NCI-H82 treated with DMSO at 0.1 percent for 48 hours (cell line): Measurements from ENCODE around the gene NDUFB7.
"Not testable (repeated sequence)": the region's sequence is repeated elsewhere in the genome, so short reads cannot be mapped to it uniquely, and the experiment has no call there.

Source experiments
- DNase-seq: peaks from one replicate; lab custom pipeline; 2025; ENCODE audit not compliant: unreplicated experiment; lab: John Stamatoyannopoulos, UW

The NDUFB7 gene

DNA sequence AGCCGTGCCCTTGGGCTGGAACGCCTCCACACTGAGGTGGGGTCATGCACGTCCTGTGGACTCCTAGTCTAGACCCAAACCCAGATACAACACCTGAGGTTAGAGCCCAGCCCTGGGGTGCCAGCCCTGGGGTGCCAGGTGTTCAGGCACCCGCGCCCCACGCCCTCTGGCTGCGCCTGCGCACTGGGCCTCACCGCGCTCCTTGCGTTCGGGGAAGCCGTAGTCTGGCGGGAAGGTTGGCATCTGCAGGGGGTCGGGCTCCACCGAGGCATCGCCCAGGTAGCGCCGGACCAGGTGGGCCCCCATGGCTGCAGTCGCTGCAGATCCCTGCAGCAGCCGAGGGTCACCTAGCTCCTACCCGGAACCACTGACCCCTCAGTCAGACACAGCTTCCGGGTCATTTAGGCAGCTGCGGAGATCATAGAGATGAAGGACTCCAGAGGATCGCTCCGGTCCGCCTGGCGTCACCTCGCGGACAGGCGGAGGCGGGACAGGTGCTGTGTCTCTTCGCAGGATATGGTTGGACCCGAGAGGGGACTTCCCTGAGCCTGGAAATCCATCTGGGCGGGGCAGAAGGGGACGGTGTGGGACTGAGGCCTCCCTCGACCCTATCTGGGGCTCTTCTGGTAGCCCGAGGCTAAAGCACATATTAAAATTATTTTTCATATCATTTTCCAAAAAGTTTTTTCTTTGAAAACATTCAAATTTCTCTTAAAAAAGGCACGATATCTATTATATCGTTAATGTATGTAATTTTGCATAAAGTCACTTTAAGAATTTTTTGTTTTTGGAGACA lies at the start of gene NDUFB7:
Gene NDUFB7, minus strand, starts transcription at position 372 of the 796 bp plus-strand sequence. Its CDS starts 66 bp downstream, at position 306.
- DNase-seq: peak; percentile 92

DNA sequence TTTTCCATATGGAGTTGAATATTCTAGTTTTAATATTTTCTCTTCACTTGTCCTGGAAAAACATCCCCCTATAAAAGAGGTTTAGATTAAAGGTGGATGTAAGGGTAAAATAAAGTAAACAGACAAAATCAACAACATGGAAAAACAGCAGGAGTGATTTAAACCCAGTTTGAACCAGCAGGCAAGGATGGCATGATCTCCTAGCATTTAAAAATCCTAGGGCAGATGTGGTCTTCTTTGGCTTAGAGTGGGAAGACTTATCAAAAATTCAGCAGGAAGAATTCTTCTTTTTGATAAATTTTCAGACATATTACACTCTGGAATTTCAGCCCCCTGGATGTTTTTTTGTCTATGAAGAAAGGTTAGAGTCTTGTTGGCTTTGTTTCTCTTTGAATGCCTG lies 47.5 kb upstream of the NDUFB7 start:
- DNase-seq: no peak

DNA sequence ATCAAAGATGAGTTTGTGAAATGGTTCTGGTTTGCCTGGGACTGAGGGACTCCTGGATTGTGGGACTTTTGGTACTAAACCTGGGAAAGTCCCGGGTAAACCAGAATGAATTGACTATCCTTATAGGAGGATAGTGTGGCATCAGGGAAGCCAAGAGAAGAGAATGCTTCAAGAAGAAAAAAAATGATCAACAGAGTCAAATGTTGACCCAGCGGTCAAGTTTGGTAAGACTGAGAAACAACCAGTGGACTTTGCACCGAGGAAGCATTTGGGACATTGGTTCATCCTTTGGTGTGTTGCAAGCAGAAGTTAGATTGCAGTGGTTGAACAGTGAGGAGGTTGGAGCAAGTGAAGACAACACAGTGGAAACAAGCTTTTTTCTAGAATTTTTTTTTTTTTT lies 44.5 kb upstream of the NDUFB7 start:
- no peak for DNase-seq

DNA sequence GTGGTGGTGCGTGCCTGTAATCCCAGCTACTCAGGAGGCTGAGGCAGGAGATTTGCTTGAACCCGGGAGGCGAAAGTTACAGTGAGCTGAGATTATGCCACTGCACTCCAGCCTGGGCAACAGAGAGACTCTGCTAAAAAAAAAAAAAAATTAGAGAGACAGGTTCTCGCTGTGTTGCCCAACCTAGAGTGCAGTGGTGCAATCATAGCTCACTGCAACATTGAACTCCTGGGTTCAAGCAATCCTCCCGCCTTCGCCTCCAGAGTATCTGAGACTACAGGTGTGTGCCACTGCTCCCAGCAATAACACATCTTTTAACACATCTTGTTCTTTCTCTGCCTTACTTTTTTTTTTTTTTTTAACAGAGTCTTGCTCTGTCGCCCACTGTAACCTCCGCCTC lies 43.8 kb upstream of the NDUFB7 start:
- no peak for DNase-seq

DNA sequence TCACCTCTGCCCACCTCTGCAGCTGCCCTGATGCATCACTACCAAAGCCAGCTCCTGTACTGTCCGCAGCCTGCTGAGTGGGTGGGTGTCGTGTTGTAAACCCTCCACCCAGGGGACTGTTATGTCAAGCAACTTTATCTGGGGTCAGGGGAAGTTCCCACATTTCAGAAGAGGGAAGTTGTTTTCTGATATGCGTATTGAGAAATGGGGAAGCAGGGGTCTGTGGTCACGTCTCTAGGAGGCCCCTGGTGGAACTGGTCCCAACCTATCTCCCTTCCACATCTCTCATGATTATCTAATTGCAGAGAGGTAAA lies 42.2 kb upstream of the NDUFB7 start:
- no peak for DNase-seq

DNA sequence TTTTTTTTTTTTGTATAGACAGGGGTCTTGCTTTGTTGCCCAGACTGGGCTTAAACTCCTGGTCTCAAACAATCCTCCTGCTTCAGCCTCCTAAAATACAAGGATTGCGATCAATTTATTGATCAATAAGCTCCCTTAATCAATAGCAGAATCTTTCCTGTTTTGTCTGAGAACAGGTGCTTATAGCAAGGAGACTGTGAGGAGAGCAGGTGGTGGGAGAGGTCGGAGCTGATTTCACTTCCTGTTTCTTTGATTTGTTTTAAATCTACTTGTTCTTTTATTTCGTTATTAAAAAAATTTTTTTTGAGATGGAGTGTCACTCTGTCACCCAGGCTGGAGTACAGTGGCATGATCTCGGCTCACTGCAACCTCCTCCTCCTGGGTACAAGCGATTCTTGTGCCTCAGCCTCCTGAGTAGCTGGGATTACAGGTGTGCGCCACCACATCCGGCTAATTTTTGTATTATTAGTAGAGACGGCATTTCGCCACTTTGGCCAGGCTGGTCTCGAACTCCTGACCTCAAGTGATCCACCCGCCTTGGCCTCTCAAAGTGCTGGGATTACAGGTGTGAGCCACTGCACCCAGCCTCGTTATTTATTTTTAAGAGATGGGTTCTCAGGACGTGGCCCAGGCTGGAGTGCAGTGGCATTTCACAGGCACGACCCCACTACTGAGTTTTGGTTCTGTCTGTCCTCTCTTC lies 41.7 kb upstream of the NDUFB7 start:
- not testable (repeated sequence) for DNase-seq

DNA sequence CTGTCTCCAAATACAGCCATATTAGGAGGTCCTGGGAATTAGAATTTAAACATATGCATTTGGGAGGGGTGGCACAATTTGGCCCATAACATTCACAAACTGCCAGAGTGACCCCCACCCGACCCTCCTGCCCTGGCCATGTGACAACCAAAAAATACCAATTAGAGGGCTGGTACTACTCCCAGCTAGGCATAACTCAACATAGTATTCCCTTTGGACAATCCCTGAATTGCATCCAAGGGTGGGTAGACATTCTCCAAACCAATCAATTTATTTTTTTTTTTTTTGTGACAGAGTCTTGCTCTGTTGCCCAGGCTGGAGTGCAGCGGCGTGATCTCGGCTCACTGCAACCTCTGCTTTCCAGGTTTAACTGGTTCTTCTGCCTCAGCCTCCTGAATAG lies 40.8 kb upstream of the NDUFB7 start:
- DNase-seq: no peak

DNA sequence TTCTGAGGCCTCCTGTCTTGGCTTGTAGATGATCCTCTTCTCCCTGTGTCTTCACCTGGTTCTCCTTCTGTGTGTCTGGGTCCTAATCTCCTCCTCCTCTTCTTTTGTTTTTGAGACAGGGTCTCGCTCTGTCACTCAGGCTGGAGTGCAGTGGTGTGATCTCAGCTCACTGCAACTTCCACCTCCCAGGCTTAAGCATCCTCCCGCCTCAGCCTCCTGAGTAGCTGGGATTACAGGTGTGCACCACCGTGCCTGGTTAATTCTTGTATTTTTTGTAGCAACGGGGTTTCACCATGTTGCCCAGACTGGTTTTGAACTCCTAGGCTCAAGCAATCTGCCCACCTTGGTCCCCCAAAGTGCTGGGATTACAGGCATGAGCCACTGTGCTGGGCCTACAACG lies 40.4 kb upstream of the NDUFB7 start:
- not testable (repeated sequence) for DNase-seq

DNA sequence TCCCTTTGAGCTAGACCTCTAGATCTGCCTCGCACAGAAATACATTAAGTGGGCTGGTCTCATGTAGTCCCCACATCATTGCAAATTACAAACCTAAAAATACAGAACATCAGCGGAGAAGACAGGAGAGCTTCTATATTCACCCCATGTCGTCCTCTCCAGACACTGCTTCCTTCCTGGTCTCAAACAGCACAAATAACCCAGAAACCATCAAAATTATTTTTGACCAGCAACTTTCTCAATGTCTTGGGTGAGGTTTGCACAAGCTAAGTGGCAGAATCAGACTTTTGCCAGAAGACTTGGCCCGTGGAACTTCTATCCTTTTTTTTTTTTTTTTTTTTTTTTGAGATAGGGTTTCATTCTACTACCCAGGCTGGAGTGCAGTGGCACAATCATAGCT lies 39.2 kb upstream of the NDUFB7 start:
- DNase-seq: no peak

DNA sequence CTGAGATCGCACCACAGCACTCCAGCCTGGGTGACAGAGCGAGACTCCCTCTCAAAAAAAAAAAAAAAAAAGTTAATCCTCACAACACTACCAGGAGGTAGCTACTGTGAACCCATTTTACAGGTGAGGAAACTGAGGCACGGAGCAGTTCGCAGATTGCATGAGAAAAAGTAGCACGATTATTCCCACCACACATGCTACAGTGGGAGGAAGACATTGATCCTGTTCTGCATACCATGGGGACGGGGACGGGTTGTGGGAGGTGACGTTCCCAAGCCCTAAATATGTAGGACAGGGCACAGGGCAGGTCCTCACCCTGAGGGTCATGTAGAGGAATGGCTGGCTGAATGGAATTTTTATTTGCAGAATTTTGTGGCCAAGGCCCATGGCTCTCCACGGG lies 34.8 kb upstream of the NDUFB7 start:
- no peak for DNase-seq

DNA sequence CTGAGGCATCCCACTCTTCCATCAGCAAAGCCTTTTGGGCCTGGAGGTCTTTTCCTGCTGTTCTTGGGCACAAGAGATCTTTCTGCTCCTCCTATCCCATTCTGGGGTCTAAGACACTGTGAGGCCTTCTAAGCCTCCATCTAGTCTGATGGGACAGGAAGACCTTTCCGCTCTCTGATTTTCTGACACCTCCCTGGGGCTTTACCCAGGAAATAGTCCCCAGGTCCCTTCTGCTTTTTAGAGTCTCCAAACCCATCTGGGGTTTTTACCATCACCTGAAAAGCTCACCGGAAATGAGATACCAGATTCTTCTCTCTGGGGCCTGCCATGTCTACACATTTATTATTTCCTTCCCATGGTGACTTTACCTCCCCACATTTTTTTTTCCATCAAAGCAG lies 32.1 kb upstream of the NDUFB7 start:
- DNase-seq: no peak

DNA sequence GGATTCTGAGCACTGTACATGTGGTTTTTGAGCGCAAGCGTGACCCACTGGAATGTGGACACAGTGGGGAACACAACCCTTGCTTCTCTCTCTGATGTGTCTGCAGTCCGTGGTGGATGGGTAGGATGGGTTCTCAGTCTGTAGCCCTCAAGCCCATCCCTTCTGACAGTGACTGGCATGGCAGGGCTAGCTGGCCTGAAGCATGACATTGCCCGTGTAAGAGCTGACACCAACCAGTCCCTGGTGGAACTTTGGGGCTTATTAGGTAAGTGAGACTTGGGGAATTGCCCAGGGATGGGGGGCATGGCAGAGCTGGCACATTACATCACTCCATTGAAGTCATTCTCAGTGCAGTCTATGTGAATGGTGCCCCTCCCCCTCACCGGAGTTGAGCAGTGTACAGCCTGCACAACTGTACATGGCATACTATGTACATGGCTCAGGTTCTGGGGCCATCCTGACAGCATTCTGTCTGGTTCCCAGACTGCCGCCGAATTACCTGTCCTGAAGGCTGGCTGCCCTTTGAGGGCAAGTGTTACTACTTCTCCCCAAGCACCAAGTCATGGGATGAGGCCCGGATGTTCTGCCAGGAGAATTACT lies 27.8 kb upstream of the NDUFB7 start:
- no peak for DNase-seq

DNA sequence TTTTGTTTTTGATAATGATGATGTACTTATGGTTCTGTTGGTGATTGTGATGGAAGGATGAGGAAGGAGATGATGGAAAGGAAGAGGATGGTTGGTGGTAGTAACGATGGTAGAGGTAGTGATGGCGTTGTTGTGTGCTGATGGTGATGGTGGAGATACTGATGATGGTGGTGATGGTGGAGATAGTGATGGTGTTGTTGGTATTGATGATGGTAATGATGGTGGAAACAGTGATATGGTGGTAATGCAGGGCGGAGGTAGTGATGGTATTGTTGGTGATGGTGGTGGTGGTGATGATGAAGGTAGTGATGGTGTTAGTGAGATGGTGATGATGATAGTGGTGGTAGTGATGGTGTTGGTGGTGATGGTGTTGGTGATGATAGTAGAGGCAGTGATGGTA lies 23.7 kb upstream of the NDUFB7 start:
- no peak for DNase-seq

DNA sequence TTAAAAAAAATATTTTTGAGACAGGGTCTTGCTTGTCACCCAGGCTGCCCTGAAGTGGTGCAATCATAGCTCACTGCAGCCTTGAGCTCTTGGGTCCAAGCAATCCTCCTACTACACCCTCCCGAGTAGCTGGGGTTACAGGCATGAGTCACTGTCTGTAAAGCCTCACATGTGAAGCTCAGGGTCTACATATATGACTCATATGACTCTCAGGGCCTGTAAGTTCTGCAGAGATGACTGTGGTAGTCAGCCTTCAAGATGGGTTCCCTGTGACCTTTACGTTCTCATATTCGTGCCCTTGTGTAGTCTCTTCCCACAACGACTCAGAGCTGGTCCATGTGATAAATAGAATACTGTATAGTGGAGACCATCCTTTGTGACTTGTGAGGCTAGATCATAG lies 17.6 kb upstream of the NDUFB7 start:
- DNase-seq: not testable (repeated sequence)

DNA sequence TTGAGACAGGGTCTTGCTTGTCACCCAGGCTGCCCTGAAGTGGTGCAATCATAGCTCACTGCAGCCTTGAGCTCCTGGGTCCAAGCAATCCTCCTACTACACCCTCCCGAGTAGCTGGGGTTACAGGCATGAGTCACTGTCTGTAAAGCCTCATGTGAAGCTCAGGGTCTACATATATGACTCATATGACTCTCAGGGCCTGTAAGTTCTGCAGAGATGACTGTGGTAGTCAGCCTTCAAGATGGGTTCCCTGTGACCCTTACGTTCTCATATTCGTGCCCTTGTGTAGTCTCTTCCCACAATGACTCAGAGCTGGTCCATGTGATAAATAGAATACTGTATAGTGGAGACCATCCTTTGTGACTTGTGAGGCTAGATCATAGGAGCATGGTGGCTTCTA lies 13.3 kb upstream of the NDUFB7 start:
- not testable (repeated sequence) for DNase-seq

DNA sequence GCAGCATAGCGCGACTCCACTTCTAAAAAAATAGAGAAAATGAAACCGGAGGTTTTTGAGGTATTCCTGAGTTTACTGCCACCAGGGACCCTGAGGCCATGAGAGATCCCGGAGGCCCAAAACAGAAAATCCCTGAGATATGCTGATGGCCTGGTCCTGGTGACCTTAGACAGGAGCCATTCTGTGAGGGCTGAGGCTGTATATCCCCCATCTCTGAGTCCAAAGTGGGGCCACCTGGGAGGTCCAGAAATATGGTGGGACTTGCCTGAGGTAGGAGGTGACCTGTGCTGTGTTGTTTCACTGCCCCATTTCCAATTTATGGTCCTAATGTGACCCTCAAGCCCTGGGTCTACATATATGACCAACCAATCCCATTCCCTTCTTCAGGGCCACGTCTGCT lies 12.5 kb upstream of the NDUFB7 start:
- not testable (repeated sequence) for DNase-seq

DNA sequence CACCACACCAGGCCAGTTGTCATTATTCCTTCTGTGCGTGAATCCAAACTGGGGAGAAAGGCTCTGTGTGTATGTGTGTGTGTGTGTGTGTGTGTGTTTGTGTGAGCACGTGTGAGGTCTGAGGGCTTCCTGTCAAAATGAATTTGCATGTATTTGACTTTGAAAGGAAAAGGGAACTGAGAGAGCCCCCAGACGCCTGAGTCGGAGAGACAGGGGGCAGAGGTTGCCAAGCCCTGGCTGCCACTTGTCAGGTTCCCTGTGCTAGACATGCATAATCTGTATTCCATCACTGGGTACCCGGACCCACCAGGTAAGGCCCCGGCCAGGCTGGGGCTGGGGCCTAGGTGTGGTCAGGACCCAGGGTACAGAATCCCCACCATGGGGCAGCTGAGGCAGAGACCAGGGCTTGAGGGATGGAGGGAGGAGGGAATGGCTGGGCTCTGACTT lies 11.1 kb upstream of the NDUFB7 start, which contains the start of gene CLEC17A:
Gene CLEC17A, plus strand, starts transcription at position 191 of the 447 bp plus-strand sequence. Its CDS starts 77 bp downstream, at position 268.
- no peak for DNase-seq

DNA sequence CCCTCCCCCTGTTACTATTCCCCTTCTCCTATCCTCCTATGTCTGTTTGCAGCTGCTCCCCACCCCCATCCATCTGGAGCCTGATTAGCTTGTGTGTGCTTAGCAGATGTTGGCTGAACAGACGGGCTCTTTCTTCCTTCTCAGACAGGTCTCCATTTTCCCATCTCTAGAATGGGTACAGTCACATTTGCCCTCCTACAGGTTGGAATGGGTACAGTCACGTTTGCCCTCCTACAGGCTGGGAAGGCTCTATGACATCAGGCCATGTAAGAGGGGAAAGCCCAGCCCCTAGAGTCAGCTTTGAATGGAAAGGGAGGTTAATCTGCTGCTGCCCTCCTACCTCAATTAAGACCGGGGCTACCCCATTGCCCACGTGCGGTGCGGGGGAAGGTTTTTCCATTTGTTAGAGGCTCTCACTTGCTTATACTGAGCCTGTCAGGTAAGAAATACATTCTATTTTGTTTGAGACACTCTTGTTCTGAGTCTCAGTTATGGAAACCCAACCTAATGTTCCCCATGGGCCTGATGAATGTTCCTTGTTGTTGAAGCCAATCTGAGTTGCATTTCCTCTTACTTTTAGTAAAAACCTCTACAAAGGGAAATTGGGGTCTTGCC lies 8.9 kb upstream of the NDUFB7 start:
- no peak for DNase-seq

DNA sequence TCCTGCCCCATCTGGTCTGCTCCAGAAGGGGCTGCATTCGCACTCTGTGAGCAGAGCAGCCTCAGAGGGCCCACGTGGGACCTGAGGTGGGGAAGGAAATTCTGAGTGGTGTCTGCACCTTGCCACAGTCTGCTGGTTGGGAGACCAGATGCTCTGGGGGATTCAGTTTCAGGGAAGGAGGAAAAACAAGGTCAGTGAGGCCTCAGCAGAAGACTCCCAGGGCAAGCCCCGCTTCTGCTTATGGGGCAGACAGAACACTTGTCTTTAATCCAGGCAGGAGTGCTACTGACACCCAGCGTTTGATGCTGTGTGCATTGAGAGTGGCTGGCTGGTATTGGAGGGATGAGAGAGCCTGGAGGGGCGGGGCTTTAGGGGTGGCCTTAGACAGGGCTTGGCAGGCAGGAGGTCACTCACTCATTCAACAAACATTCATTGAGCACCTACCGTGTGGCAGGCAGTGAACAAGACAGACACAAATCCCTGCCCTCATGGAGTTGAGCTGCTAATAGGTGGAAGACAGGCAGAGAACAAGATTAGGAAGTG lies 6.1 kb upstream of the NDUFB7 start:
- DNase-seq: peak; percentile 59

DNA sequence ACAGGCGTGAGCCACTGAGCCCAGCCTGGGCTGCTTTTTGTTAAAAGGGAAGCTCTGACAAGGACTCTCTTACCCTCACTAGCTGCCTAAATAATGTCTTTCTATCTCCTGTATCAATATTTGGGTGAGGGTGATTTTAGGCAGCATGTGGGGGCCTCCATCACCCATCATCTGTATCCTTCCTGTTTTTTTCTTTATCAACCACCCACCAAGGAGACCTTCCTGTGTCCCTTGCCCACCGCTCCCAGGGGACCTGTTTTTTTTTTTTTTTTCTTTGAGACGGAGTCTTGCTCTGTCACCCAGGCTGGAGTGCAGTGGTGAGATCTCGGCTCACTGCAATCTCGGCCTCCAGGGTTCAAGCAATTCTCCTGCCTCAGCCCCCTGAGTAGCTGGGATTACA lies 5.4 kb upstream of the NDUFB7 start:
- DNase-seq: no peak

DNA sequence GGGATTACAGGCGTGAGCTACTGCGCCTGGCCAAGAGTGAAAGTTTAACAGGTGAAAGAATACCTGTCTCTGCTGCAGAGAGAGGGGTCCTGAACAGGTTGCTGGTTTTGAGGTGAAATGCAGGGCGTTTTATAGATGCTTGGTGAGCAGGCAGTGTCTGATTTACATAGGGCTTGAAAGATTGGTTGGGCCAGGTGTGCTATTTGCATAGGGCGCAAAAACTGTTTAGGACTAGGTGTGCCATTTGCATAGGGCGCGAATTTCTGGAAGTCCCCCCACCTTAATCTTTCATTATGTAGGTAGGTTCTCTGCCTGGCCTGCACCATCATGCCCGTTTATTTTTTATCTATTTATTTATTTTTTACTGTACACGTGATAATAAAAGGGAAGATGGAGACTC lies 4.5 kb upstream of the NDUFB7 start:
- no peak for DNase-seq
